Mucosa of descending colon (tissue), 3 donors: ENCODE data around the gene TNRC6C. TPM values are rescaled to one million over a fixed set of nuclear protein-coding genes. Genes with fewer than 3 reads are reported as not detected.

Experiments used
- ATAC-seq: fragments of 200-7000 bp; cut with Tn5 transposase; one replicate; pipeline ENCODE4 v1.9.1; 2020; ENCODE audit warnings: mild to moderate bottlenecking, moderate library complexity
- DNase-seq, 3 donors: peaks; one replicate each; pipeline ENCODE4 v3.0.0-alpha.2; 2020
- H3K36me3 ChIP-seq: fragments of 200-600 bp; one replicate; pipeline ENCODE4 v1.8.0; 2021; ENCODE audit warnings: low read depth, mild to moderate bottlenecking
- H3K4me1 ChIP-seq: fragments of 200-600 bp; one replicate; pipeline ENCODE4 v1.8.0; 2021; ENCODE audit warnings: low read depth, mild to moderate bottlenecking
- H3K4me3 ChIP-seq: fragments of 200-600 bp; one replicate; pipeline ENCODE4 v1.8.0; 2021; ENCODE audit warnings: mild to moderate bottlenecking
- H3K9me3 ChIP-seq: fragments of 200-600 bp; one replicate; pipeline ENCODE4 v1.8.0; 2021; ENCODE audit warnings: mild to moderate bottlenecking
- intact Hi-C, 2 donors: fragments of 100-400 bp; cut with DNase I in 1 of 2; cut with micrococcal nuclease in 1 of 2; formaldehyde crosslinking; loops; one replicate each; pipeline versions ENCODE4 v1.11.0 to v1.11.1; 2022; cut with DNase I, micrococcal nuclease
- total RNA-seq, 3 donors: library from RNA; stranded (reverse); fragmentation: NEBNext Ultra II Directional in 2 of 3; extraction: Animal tissue kit (Norgen Biotek cat#: 25700) in 2 of 3; gene quantifications; one replicate each; pipeline versions ENCODE4 v1.2.1 to v1.2.4, GENCODE V29; 2021 to 2023
- TF ChIP-seq, protein P1 (sequence below): fragments of 200-600 bp; IDR thresholded peaks from one replicate; pipeline ENCODE4 v1.8.0; 2022; ENCODE audit warnings: antibody characterized with exemption, mild to moderate bottlenecking
- donor health status: DM: no; HTN: no; CAD: no; lungs with moderate emphysema.
- donor health status: DM: no; HTN: no; CAD: no.
- donor health status: DM: no; HTN: yes; CAD: no.

TNRC6C gene
- total RNA-seq, 3 donors from 2014 or later = 13.7 to 32.6 (median 20.7) TPM

- DNase-seq (peak in 2 of 3 donors; percentile 28 to 53), ATAC-seq (no peak)
- no peak overlapping the region for H3K4me3 ChIP-seq
- TF ChIP-seq, protein P1, sequence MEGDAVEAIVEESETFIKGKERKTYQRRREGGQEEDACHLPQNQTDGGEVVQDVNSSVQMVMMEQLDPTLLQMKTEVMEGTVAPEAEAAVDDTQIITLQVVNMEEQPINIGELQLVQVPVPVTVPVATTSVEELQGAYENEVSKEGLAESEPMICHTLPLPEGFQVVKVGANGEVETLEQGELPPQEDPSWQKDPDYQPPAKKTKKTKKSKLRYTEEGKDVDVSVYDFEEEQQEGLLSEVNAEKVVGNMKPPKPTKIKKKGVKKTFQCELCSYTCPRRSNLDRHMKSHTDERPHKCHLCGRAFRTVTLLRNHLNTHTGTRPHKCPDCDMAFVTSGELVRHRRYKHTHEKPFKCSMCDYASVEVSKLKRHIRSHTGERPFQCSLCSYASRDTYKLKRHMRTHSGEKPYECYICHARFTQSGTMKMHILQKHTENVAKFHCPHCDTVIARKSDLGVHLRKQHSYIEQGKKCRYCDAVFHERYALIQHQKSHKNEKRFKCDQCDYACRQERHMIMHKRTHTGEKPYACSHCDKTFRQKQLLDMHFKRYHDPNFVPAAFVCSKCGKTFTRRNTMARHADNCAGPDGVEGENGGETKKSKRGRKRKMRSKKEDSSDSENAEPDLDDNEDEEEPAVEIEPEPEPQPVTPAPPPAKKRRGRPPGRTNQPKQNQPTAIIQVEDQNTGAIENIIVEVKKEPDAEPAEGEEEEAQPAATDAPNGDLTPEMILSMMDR = no peak
- H3K36me3 ChIP-seq = no peaks in the 10 kb centered on the region
- H3K4me1 ChIP-seq = peaks cover 23% of the 10 kb centered on the region
- H3K9me3 ChIP-seq = no peaks in the 10 kb centered on the region
- intact Hi-C loops = no loop called here
Measured at GRCh38 chr17:78122216-78122930, 163.9 kb downstream of the TNRC6C start.

- DNase-seq (peak in 2 of 3 donors; percentile 30 to 46), ATAC-seq (no peak)
- peaks cover 21% of the 10 kb centered on the region for H3K4me1 ChIP-seq
- intact Hi-C loops = no loop called here
- TF ChIP-seq, protein P1 = no peak
- no peak overlapping the region for H3K4me3 ChIP-seq
- no peaks in the 10 kb centered on the region for H3K9me3 ChIP-seq
- H3K36me3 ChIP-seq = no peaks in the 10 kb centered on the region
Measured at GRCh38 chr17:78122931-78123249, 164.4 kb downstream of the TNRC6C start.

GRCh38 chr17:78123258-78123929, 164.9 kb downstream of the TNRC6C start:
- no peak overlapping the region for H3K4me3 ChIP-seq
- TF ChIP-seq, protein P1 = no peak
- intact Hi-C loops = no loop called here
- H3K9me3 ChIP-seq = no peaks in the 10 kb centered on the region
- ATAC-seq = no peak
- H3K36me3 ChIP-seq = no peaks in the 10 kb centered on the region
- no peak for DNase-seq
- H3K4me1 ChIP-seq = peaks cover 20% of the 10 kb centered on the region

- no peaks in the 10 kb centered on the region for H3K9me3 ChIP-seq
- no peak for ATAC-seq
- intact Hi-C loops = no loop called here
- DNase-seq = peak in 2 of 3 donors; percentile 51 to 79
- no peaks in the 10 kb centered on the region for H3K36me3 ChIP-seq
- H3K4me3 ChIP-seq = no peak overlapping the region
- H3K4me1 ChIP-seq = peaks cover 21% of the 10 kb centered on the region
- TF ChIP-seq, protein P1 = no peak
Measured at GRCh38 chr17:78124081-78124835, 165.8 kb downstream of the TNRC6C start.

DNA sequence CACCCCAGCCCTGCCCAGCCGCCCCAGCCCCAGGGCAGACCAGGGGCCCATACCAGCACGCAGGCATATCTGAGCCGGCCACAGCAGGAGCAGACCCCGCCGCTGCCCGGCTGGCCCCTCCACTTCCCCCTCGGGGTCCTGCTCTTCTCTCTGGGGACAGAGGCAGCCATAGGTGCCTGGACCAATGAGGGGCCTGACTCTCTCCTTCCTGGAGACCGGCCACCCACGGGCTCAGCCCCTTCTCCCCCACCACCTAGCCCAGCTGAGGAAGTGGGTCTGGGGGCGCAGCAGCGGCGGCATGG, 166.3 kb downstream of the TNRC6C start:
- intact Hi-C loops = no loop called here

More for the DNA sequence above, 166.3 kb downstream of the TNRC6C start:
- no peak overlapping the region for H3K4me3 ChIP-seq
- peaks cover 26% of the 10 kb centered on the region for H3K4me1 ChIP-seq
- DNase-seq (no peak), ATAC-seq (no peak)
- no peaks in the 10 kb centered on the region for H3K36me3 ChIP-seq
- TF ChIP-seq, protein P1 = no peak
- no peaks in the 10 kb centered on the region for H3K9me3 ChIP-seq
